Keratinocyte (primary cell): ENCODE data around the gene RNF19B. TPM values are rescaled to one million over a fixed set of nuclear protein-coding genes. Genes with fewer than 3 reads are reported as not detected.

Experiments
- DNase-seq: peaks from one replicate; pipeline ENCODE4 v3.0.0-alpha.2; 2011; ENCODE audit warnings: low read depth, missing footprints, low spot score
- FAIRE-seq: peaks from 2 replicates; lab custom pipeline; 2011; peaks lifted over from hg19 to GRCh38; lab: Jason Lieb, UNC
- H2AFZ ChIP-seq: 2 replicates; pipeline ENCODE4 v1.6.0; 2012; ENCODE audit warnings: low read length, control low read depth, inconsistent platforms; ENCODE audit not compliant: control insufficient read depth
- H3K27ac ChIP-seq: 2 replicates; pipeline ENCODE4 v1.5.1; 2011; ENCODE audit warnings: low read length; ENCODE audit not compliant: control insufficient read depth, insufficient read depth
- H3K27me3 ChIP-seq: 3 replicates; pipeline ENCODE4 v1.6.0; 2011; ENCODE audit warnings: low read length; ENCODE audit not compliant: control insufficient read depth, insufficient read depth; ENCODE audit errors: extremely low read depth
- H3K36me3 ChIP-seq, 2 experiments: 2 replicates in 1 of 2; 3 replicates in 1 of 2; pipeline ENCODE4 v1.5.1; 2011; ENCODE audit warnings: low read length in 2 of 2, mild to moderate bottlenecking in 1 of 2; ENCODE audit not compliant: control insufficient read depth in 2 of 2, insufficient read depth in 2 of 2; ENCODE audit errors: extremely low read depth in 1 of 2
- H3K4me1 ChIP-seq: 3 replicates; pipeline ENCODE4 v1.5.1; 2011; ENCODE audit warnings: low read length; ENCODE audit not compliant: control insufficient read depth, insufficient read depth; ENCODE audit errors: extremely low read depth
- H3K4me2 ChIP-seq: 3 replicates; pipeline ENCODE4 v1.6.0; 2011; ENCODE audit warnings: low read depth, low read length; ENCODE audit not compliant: control insufficient read depth, insufficient read depth; ENCODE audit errors: extremely low read depth
- H3K4me3 ChIP-seq, 3 experiments: fragments of 200-600 bp in 1 of 3; sonication (generic) in 1 of 3; 2 replicates in 2 of 3; 3 replicates in 1 of 3; pipeline ENCODE4 v1.5.1; 2011 to 2016; ENCODE audit warnings: low read length in 3 of 3, mild to moderate bottlenecking in 3 of 3, control low read depth in 2 of 3, inconsistent platforms in 1 of 3, low read depth in 1 of 3, mixed read lengths in 1 of 3, mixed run types in 1 of 3, moderate library complexity in 1 of 3; ENCODE audit not compliant: control insufficient read depth in 2 of 3, insufficient read depth in 2 of 3; ENCODE audit errors: extremely low read depth in 1 of 3
- H3K79me2 ChIP-seq: 2 replicates; pipeline ENCODE4 v1.6.0; 2012; ENCODE audit warnings: low read length; ENCODE audit not compliant: control insufficient read depth, insufficient read depth
- H3K9ac ChIP-seq: 3 replicates; pipeline ENCODE4 v1.6.0; 2011; ENCODE audit warnings: low read length; ENCODE audit not compliant: control insufficient read depth, insufficient read depth; ENCODE audit errors: extremely low read depth
- H3K9me1 ChIP-seq: 3 replicates; pipeline ENCODE4 v1.6.0; 2011; ENCODE audit warnings: low read length; ENCODE audit not compliant: control insufficient read depth, insufficient read depth; ENCODE audit errors: extremely low read depth
- H3K9me3 ChIP-seq: 2 replicates; pipeline ENCODE4 v1.5.1; 2012; ENCODE audit warnings: low read depth, low read length; ENCODE audit not compliant: control insufficient read depth
- H4K20me1 ChIP-seq: 3 replicates; pipeline ENCODE4 v1.6.0; 2011; ENCODE audit warnings: low read length; ENCODE audit not compliant: control insufficient read depth, insufficient read depth; ENCODE audit errors: extremely low read depth
- CTCF ChIP-seq, 3 experiments: IDR thresholded peaks in 1 of 3; conservative IDR thresholded peaks in 1 of 3; optimal IDR thresholded peaks in 1 of 3; 2 replicates in 2 of 3; 3 replicates in 1 of 3; pipeline versions ENCODE3 to v1.5.1; 2011; ENCODE audit warnings: low read length in 3 of 3, mild to moderate bottlenecking in 3 of 3, moderate library complexity in 2 of 3, control low read depth in 1 of 3, inconsistent platforms in 1 of 3; ENCODE audit not compliant: insufficient read depth in 2 of 3; ENCODE audit errors: extremely low read depth in 1 of 3
- EZH2 ChIP-seq: IDR thresholded peaks from one replicate; pipeline ENCODE4 v1.6.1; 2012; ENCODE audit warnings: inconsistent platforms, mild to moderate bottlenecking, low read length, moderate library complexity
- dilution Hi-C: fragments of 300-500 bp; cut with MboI; formaldehyde crosslinking; loops from one replicate; pipeline ENCODE4 v1.7.0; 2020; ENCODE audit warnings: low sequenced_read_pairs; ENCODE audit not compliant: extremely low pct_ligation_motif_present
- polyA plus RNA-seq, 5 experiments: library from polyadenylated mRNA; depleted of rRNA in 3 of 5; stranded (reverse) in 3 of 5; stranded (forward) in 1 of 5; unstranded in 1 of 5; fragments of >200 nt; gene quantifications; 1 replicate in 1 of 5; 2 replicates in 3 of 5; 3 replicates in 1 of 5; pipeline versions ENCODE4 v1.2.1 to v1.2.3, GENCODE V29; 2011 to 2012; ENCODE audit warnings: missing spikeins in 2 of 5, low read depth in 1 of 5, low replicate concordance in 1 of 5

Gene RNF19B
- polyA plus RNA-seq, 1 donor (not counting 4 experiments of a cell fraction or from before 2014, with no cell fraction given) = 33.5 TPM

GRCh38 chr1:32960342-32960741 lies 4.3 kb downstream of the RNF19B start:
- H2AFZ ChIP-seq = no peak overlapping the region
- no peaks in the 10 kb centered on the region for H3K27me3 ChIP-seq
- peaks cover 83% of the 10 kb centered on the region for H3K79me2 ChIP-seq
- peaks cover 32% of the 10 kb centered on the region for H4K20me1 ChIP-seq
- H3K36me3 ChIP-seq = peaks cover 1 to 14% of the 10 kb centered on the region in 2 experiments
- no peaks in the 10 kb centered on the region for H3K9me3 ChIP-seq
- dilution Hi-C loops = no loop called here
- peaks cover 5% of the 10 kb centered on the region for H3K9me1 ChIP-seq
- DNase-seq = no peak
- H3K4me3 ChIP-seq = no peak overlapping the region
- no peak for FAIRE-seq
- H3K27ac ChIP-seq = peak overlapping the region; percentile 38
- H3K4me2 ChIP-seq = peak overlapping the region; percentile 24
- no peak overlapping the region for H3K9ac ChIP-seq
- peaks cover 26% of the 10 kb centered on the region for H3K4me1 ChIP-seq
- TF ChIP-seq EZH2 = no peak
- TF ChIP-seq CTCF (optimal IDR thresholded peaks at IDR 0.05 in 1 of 3, IDR thresholded peaks at IDR 0.05 in 1 of 3, conservative IDR thresholded peaks at IDR 0.05 in 1 of 3; ENCODE audit: extremely low read depth in 1 of 3, insufficient read depth in 2 of 3, low read length in 3 of 3) = no peak

GRCh38 chr1:32958827-32959226 lies 5.8 kb downstream of the RNF19B start:
- Histone ChIP-seq H3K4me3 (no peak overlapping the region), H3K79me2 (peaks cover 87% of the 10 kb centered on the region), H3K4me1 (peaks cover 31% of the 10 kb centered on the region), H2AFZ (no peak overlapping the region), H3K9me3 (no peaks in the 10 kb centered on the region), H3K9me1 (peaks cover 5% of the 10 kb centered on the region), H3K9ac (no peak overlapping the region), H3K4me2 (no peak overlapping the region), H4K20me1 (peaks cover 32% of the 10 kb centered on the region), H3K27ac (no peak overlapping the region), H3K36me3 (peaks cover 1 to 14% of the 10 kb centered on the region in 2 experiments), H3K27me3 (no peaks in the 10 kb centered on the region)
- DNase-seq (no peak), FAIRE-seq (no peak)
- TF ChIP-seq EZH2 (no peak), CTCF (optimal IDR thresholded peaks at IDR 0.05 in 1 of 3, IDR thresholded peaks at IDR 0.05 in 1 of 3, conservative IDR thresholded peaks at IDR 0.05 in 1 of 3; ENCODE audit: extremely low read depth in 1 of 3, insufficient read depth in 2 of 3, low read length in 3 of 3) (no peak)
- dilution Hi-C loops = no loop called here
